ENCODE measurements around the gene SERPINA10.

Gene SERPINA10

GRCh38 chr14:94292872-94293577 is at the start of gene SERPINA10:
SERPINA10 (minus strand) TSS chr14:94293268; CDS start chr14:94290593, 2,675 bp downstream.
- no peak within 1 kb of the TSS for H3K4me3 ChIP-seq (ENCODE audit: low read depth, low read length)
- no peaks in the 10 kb centered on the region for H3K36me3 ChIP-seq (ENCODE audit: control insufficient read depth, insufficient read depth, low read length)
- H3K4me1 ChIP-seq (ENCODE audit: control insufficient read depth, insufficient read depth, low read length): peaks cover 5% of the 10 kb centered on the region; the same call in 1 of the 2 replicates
- H3K9ac ChIP-seq (ENCODE audit: low read length): no peak within 1 kb of the TSS
- H3K27ac ChIP-seq (ENCODE audit: low read depth, low read length): no peak within 1 kb of the TSS
- H3K9me3 ChIP-seq (ENCODE audit: control insufficient read depth, insufficient read depth, low read depth, low read length): no peaks in the 10 kb centered on the region
- H3K27me3 ChIP-seq (ENCODE audit: control insufficient read depth, insufficient read depth, low read length): no peaks in the 10 kb centered on the region

GRCh38 chr14:94342334-94342934 is 49.4 kb upstream of the SERPINA10 start:
- H3K27ac ChIP-seq (ENCODE audit: low read depth, low read length): no peak overlapping the region
- no peaks in the 10 kb centered on the region for H3K4me1 ChIP-seq (ENCODE audit: control insufficient read depth, insufficient read depth, low read length)
- H3K9me3 ChIP-seq (ENCODE audit: control insufficient read depth, insufficient read depth, low read depth, low read length): no peaks in the 10 kb centered on the region
- no peak overlapping the region for H3K4me3 ChIP-seq (ENCODE audit: low read depth, low read length)
- no peak overlapping the region for H3K9ac ChIP-seq (ENCODE audit: low read length)
- no peaks in the 10 kb centered on the region for H3K36me3 ChIP-seq (ENCODE audit: control insufficient read depth, insufficient read depth, low read length)
- H3K27me3 ChIP-seq (ENCODE audit: control insufficient read depth, insufficient read depth, low read length): no peaks in the 10 kb centered on the region

GRCh38 chr14:94341656-94342333 is 48.7 kb upstream of the SERPINA10 start:
- no peak overlapping the region for H3K27ac ChIP-seq (ENCODE audit: low read depth, low read length)
- H3K9ac ChIP-seq (ENCODE audit: low read length): no peak overlapping the region
- no peaks in the 10 kb centered on the region for H3K27me3 ChIP-seq (ENCODE audit: control insufficient read depth, insufficient read depth, low read length)
- H3K36me3 ChIP-seq (ENCODE audit: control insufficient read depth, insufficient read depth, low read length): no peaks in the 10 kb centered on the region
- no peaks in the 10 kb centered on the region for H3K9me3 ChIP-seq (ENCODE audit: control insufficient read depth, insufficient read depth, low read depth, low read length)
- no peak overlapping the region for H3K4me3 ChIP-seq (ENCODE audit: low read depth, low read length)
- no peaks in the 10 kb centered on the region for H3K4me1 ChIP-seq (ENCODE audit: control insufficient read depth, insufficient read depth, low read length)

GRCh38 chr14:94340533-94340932 is 47.5 kb upstream of the SERPINA10 start:
- H3K9ac ChIP-seq (ENCODE audit: low read length): no peak overlapping the region
- H3K36me3 ChIP-seq (ENCODE audit: control insufficient read depth, insufficient read depth, low read length): no peaks in the 10 kb centered on the region
- no peaks in the 10 kb centered on the region for H3K4me1 ChIP-seq (ENCODE audit: control insufficient read depth, insufficient read depth, low read length)
- no peaks in the 10 kb centered on the region for H3K9me3 ChIP-seq (ENCODE audit: control insufficient read depth, insufficient read depth, low read depth, low read length)
- H3K27me3 ChIP-seq (ENCODE audit: control insufficient read depth, insufficient read depth, low read length): no peaks in the 10 kb centered on the region
- no peak overlapping the region for H3K27ac ChIP-seq (ENCODE audit: low read depth, low read length)
- H3K4me3 ChIP-seq (ENCODE audit: low read depth, low read length): no peak overlapping the region

GRCh38 chr14:94338023-94338422 is 45.0 kb upstream of the SERPINA10 start:
- H3K4me1 ChIP-seq (ENCODE audit: control insufficient read depth, insufficient read depth, low read length): no peaks in the 10 kb centered on the region
- no peaks in the 10 kb centered on the region for H3K9me3 ChIP-seq (ENCODE audit: control insufficient read depth, insufficient read depth, low read depth, low read length)
- H3K36me3 ChIP-seq (ENCODE audit: control insufficient read depth, insufficient read depth, low read length): no peaks in the 10 kb centered on the region
- no peak overlapping the region for H3K27ac ChIP-seq (ENCODE audit: low read depth, low read length)
- H3K27me3 ChIP-seq (ENCODE audit: control insufficient read depth, insufficient read depth, low read length): no peaks in the 10 kb centered on the region
- no peak overlapping the region for H3K4me3 ChIP-seq (ENCODE audit: low read depth, low read length)
- no peak overlapping the region for H3K9ac ChIP-seq (ENCODE audit: low read length)

- no peak overlapping the region for H3K27ac ChIP-seq (ENCODE audit: low read depth, low read length)
- no peaks in the 10 kb centered on the region for H3K36me3 ChIP-seq (ENCODE audit: control insufficient read depth, insufficient read depth, low read length)
- no peak overlapping the region for H3K9ac ChIP-seq (ENCODE audit: low read length)
- no peak overlapping the region for H3K4me3 ChIP-seq (ENCODE audit: low read depth, low read length)
- H3K4me1 ChIP-seq (ENCODE audit: control insufficient read depth, insufficient read depth, low read length): no peaks in the 10 kb centered on the region
- H3K9me3 ChIP-seq (ENCODE audit: control insufficient read depth, insufficient read depth, low read depth, low read length): no peaks in the 10 kb centered on the region
- no peaks in the 10 kb centered on the region for H3K27me3 ChIP-seq (ENCODE audit: control insufficient read depth, insufficient read depth, low read length)
These were observed 44.2 kb upstream of the SERPINA10 start for GRCh38 chr14:94337274-94337673.

- no peak overlapping the region for H3K27ac ChIP-seq (ENCODE audit: low read depth, low read length)
- no peaks in the 10 kb centered on the region for H3K36me3 ChIP-seq (ENCODE audit: control insufficient read depth, insufficient read depth, low read length)
- no peaks in the 10 kb centered on the region for H3K9me3 ChIP-seq (ENCODE audit: control insufficient read depth, insufficient read depth, low read depth, low read length)
- H3K4me3 ChIP-seq (ENCODE audit: low read depth, low read length): no peak overlapping the region
- H3K9ac ChIP-seq (ENCODE audit: low read length): no peak overlapping the region
- H3K27me3 ChIP-seq (ENCODE audit: control insufficient read depth, insufficient read depth, low read length): no peaks in the 10 kb centered on the region
- no peaks in the 10 kb centered on the region for H3K4me1 ChIP-seq (ENCODE audit: control insufficient read depth, insufficient read depth, low read length)
These were observed 41.8 kb upstream of the SERPINA10 start for GRCh38 chr14:94334872-94335271.

GRCh38 chr14:94332587-94332986 is 39.5 kb upstream of the SERPINA10 start:
- no peaks in the 10 kb centered on the region for H3K9me3 ChIP-seq (ENCODE audit: control insufficient read depth, insufficient read depth, low read depth, low read length)
- no peaks in the 10 kb centered on the region for H3K27me3 ChIP-seq (ENCODE audit: control insufficient read depth, insufficient read depth, low read length)
- no peaks in the 10 kb centered on the region for H3K36me3 ChIP-seq (ENCODE audit: control insufficient read depth, insufficient read depth, low read length)
- H3K4me3 ChIP-seq (ENCODE audit: low read depth, low read length): no peak overlapping the region
- no peak overlapping the region for H3K27ac ChIP-seq (ENCODE audit: low read depth, low read length)
- H3K4me1 ChIP-seq (ENCODE audit: control insufficient read depth, insufficient read depth, low read length): no peaks in the 10 kb centered on the region
- H3K9ac ChIP-seq (ENCODE audit: low read length): no peak overlapping the region

GRCh38 chr14:94332063-94332583 is 39.1 kb upstream of the SERPINA10 start:
- Histone ChIP-seq H3K27ac (ENCODE audit: low read depth, low read length) (no peak overlapping the region), H3K9me3 (ENCODE audit: control insufficient read depth, insufficient read depth, low read depth, low read length) (no peaks in the 10 kb centered on the region), H3K4me3 (ENCODE audit: low read depth, low read length) (no peak overlapping the region), H3K9ac (ENCODE audit: low read length) (no peak overlapping the region), H3K4me1 (ENCODE audit: control insufficient read depth, insufficient read depth, low read length) (no peaks in the 10 kb centered on the region), H3K36me3 (ENCODE audit: control insufficient read depth, insufficient read depth, low read length) (no peaks in the 10 kb centered on the region), H3K27me3 (ENCODE audit: control insufficient read depth, insufficient read depth, low read length) (no peaks in the 10 kb centered on the region)

GRCh38 chr14:94331462-94331861 is 38.4 kb upstream of the SERPINA10 start:
- no peaks in the 10 kb centered on the region for H3K9me3 ChIP-seq (ENCODE audit: control insufficient read depth, insufficient read depth, low read depth, low read length)
- no peaks in the 10 kb centered on the region for H3K4me1 ChIP-seq (ENCODE audit: control insufficient read depth, insufficient read depth, low read length)

GRCh38 chr14:94330857-94331256 is 37.8 kb upstream of the SERPINA10 start:
- no peaks in the 10 kb centered on the region for H3K36me3 ChIP-seq (ENCODE audit: control insufficient read depth, insufficient read depth, low read length)
- H3K27ac ChIP-seq (ENCODE audit: low read depth, low read length): no peak overlapping the region
- H3K9me3 ChIP-seq (ENCODE audit: control insufficient read depth, insufficient read depth, low read depth, low read length): no peaks in the 10 kb centered on the region
- no peaks in the 10 kb centered on the region for H3K4me1 ChIP-seq (ENCODE audit: control insufficient read depth, insufficient read depth, low read length)
- no peaks in the 10 kb centered on the region for H3K27me3 ChIP-seq (ENCODE audit: control insufficient read depth, insufficient read depth, low read length)
- no peak overlapping the region for H3K9ac ChIP-seq (ENCODE audit: low read length)
- no peak overlapping the region for H3K4me3 ChIP-seq (ENCODE audit: low read depth, low read length)

More at GRCh38 chr14:94331462-94331861, 38.4 kb upstream of the SERPINA10 start:
- Histone ChIP-seq H3K36me3 (ENCODE audit: control insufficient read depth, insufficient read depth, low read length) (no peaks in the 10 kb centered on the region), H3K27ac (ENCODE audit: low read depth, low read length) (no peak overlapping the region), H3K27me3 (ENCODE audit: control insufficient read depth, insufficient read depth, low read length) (no peaks in the 10 kb centered on the region), H3K9ac (ENCODE audit: low read length) (no peak overlapping the region), H3K4me3 (ENCODE audit: low read depth, low read length) (no peak overlapping the region)

Data from HUES6 (cell line).